ENCODE data around the gene ZNF860. TPM values are rescaled to one million over a fixed set of nuclear protein-coding genes. Genes with fewer than 3 reads are reported as not detected.
A peak's percentile ranks its signal among the peaks of the same experiment; 100 is the strongest.
"Not testable (repeated sequence)": the region's sequence is repeated elsewhere in the genome, so short reads cannot be mapped to it uniquely, and the experiment has no call there.

Gene ZNF860
- total RNA-seq, 1 donor from 2014 or later, result 2.9 TPM

DNA sequence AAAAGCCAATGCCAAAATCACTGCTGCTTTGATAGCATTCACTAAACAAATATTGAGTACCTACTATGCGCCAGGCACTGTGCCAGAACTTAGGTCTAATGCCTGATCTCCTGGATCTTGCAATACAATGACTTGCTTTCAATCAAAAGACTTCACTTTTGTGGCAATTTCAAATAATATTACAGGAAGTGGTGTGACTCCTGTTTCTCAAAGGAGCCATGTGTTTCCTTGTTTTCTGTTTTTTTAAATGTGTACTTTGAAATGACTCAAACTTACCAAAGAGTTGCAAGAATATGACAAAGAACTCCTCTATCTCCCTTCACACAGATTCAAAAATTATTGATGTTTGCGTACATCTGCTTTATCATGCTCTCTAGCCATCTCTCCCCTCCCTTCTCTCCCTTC is 18.7 kb upstream of the ZNF860 start:
- peak; percentile 14 for ATAC-seq

DNA sequence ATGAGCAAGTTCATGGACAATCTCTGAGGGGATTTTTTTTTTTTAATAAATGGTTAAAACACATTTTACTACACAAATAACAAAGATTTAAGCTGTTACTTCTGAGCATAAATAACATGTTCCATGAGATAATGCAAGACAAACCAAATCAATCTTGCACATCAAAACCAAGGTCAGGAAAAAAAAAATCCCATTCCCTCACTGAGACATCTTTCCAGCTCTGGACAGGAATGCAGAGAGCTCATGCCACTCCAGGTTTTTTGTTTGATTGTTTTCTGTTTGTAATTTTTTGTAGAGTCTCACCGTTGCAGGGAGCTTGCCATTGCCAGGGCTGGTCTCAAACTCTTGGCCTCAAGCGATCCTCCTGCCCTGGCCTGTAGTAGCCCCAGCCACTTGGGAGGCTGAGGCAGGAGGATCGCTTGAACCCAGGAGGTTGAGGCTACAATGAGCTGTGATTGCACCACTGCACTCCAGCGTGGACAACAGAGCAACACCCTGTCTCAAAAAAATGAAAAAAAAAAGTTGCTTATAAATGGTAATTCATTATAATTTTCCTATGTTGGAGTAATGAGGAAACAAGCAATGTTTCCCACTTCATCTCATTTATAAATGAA is 14.5 kb upstream of the ZNF860 start:
- no peak for ATAC-seq

DNA sequence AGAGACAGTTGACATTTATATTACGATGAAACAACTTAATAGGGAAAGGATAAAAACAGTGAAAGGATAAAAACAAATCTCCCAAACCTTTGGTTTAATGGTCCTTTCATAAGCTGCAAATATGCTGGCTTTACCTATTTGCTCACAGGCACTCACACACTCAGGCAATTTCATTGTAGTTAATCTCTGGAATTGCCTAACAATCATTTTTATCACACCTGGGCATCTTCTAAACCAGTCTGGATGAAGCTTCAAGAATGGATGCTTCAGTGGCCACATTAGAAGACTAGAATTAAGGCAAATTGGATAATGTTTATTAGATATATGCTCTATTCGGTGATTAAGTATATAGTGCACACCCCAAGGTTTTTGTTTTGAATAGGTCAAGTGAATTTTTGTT is 14.0 kb upstream of the ZNF860 start:
- ATAC-seq, result no peak

DNA sequence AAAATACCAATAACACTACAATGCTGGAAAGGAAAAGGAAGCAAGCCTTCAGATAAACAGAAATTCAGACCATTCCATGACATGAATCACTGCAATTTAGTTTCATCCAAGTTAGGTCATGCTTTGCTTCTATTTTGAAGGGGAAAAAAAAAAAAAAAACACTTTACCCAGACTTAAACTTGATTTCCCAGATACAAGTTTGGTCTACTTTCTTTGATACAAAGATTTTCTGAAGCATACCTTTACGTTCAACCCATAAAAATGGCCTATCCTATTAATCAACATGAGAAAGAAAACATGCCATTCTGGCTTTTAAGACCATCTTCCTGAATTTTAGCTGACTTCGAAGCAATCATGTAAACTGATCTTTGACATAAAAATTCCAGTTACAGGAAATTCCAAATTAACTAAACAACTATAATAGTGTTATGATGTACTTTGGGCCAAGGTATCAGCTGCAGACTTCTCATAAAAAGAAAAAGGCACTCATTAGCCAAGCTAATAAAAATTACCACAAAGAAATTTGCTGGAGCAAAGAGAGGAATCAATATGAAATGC is 13.1 kb upstream of the ZNF860 start:
- no peak for ATAC-seq

DNA sequence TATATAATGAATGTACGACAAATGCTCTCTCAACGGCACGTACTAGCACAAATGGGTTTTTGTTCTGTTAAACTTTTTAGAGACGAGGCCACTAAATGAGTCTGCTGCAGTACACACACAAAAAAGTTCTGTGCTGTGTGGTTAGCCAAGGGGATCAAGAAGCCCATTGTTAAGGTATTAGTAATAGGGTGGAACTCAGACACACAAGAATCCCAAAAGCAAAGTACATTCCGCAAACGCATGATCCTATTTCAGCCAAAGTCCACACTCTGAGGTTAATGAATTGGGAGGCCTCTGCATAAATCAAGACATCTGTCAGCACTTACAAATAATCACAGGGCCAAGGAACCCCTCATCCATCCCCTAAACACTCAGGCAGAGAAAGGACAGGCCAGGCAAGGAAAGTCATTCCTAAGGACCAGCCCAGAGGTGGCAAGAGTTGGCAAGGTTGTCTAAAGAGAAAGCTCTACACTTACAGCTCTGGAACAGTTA is 12.6 kb upstream of the ZNF860 start:
- peak; percentile 96 for ATAC-seq

DNA sequence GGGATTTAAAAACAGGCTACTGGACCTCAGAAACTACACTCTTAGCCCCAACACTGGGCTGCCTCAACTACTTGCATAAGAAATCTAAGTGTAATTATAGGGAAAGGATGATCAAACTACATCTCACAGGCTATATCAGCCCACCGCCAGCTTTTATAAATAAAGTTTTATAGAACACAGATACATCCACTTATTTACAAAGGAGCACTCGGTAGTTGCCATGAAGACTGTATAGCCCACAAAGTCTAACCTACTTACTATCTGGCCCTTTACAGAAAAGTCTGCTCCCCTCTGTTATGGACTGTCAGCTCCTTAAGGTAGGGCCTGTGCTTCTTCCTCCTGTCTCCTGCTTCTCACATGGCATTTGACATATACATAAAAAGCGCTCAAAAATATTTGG is 9.9 kb upstream of the ZNF860 start:
- ATAC-seq, result no peak

DNA sequence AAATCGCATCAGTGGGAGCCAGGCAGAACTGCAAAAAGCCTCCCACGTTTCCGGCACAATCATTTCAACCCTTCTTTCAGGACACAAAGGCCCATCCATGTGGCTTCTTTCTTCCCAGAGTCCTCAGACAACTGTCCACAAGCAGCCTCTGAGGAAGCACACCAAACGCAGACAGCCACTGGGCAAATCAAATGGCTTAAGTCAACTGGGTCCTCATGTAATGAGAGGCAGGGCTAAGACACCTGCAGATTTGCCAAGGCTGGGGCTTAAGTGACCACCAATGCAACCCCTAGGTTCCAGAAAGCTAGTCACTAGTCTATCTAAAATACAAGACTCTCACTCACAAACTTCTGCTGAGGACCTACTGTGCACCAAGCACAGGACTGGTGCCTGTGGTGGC is 8.5 kb upstream of the ZNF860 start:
- no peak for ATAC-seq

DNA sequence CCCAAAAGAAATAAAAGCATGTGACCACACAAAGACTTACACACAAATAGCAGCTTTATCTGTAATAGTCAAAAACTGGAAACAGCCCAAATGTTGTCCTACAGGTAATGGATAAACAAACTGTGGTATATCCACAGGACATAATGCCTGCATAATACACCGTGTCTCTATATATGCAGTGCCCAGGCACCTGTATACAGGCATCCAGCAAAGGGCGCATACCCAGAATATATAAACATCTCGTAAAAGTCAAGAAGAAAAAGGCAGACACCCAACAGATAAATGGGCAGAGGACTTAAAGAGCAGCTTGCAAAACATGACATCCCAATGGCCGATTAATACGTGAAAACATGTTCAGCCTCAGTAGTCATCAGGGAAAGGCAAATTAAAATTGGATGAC is 7.7 kb upstream of the ZNF860 start:
- ATAC-seq, result no peak

DNA sequence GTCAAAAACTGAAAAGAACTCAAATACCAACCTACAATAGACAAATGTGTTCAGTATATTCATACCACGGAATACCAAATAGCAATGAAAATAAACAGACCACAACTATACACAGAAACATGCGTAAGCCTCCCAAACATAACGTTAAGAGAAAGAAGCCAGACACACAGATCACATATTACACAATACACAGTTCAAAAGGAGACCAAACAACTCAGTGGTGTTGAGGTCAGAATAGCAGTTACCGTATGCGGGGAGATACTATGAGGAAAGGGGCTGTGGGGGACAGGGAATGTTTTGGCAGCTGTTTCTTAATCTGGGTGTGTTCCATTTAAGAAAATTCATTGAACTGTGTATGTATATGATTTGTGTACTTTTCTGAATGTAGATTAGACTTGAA is 7.1 kb upstream of the ZNF860 start:
- ATAC-seq, result no peak

DNA sequence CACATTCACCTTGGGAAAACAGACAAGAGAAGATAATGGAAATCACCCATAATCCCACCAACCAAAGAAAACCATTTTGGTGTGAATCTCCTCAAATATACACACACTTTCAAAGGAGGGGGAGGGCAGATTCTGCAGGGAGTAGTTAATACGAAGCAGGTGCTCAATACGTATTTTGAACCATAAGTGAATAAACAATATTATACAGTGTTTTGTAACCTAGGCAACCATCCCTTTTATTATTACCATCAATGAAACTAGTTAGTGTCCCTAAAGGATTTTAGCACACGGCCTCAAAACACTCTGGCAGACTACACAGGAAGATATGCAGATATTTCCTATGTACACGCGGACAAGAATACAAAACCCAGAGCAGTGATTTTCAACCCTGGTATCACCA is 6.6 kb upstream of the ZNF860 start:
- ATAC-seq, result no peak

DNA sequence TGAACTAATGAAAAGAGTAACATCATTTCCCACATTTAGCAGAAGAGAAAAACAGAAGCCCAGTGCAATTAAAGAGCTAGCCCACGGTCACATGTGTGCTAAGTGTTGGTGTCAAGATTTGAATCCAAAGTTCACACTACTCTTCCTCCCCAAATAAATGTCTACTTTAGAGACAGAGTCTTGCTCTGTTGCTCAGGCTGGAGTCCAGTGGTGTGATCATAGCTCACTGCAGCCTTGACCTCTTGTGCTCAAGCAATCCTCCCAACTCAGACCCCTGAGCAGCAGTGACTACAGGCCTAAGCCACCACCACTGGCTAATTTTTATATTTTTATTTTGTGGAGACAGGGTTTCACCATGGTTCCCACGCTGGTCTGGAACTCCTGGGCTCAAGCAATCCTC is 5.2 kb upstream of the ZNF860 start:
- ATAC-seq, result no peak

DNA sequence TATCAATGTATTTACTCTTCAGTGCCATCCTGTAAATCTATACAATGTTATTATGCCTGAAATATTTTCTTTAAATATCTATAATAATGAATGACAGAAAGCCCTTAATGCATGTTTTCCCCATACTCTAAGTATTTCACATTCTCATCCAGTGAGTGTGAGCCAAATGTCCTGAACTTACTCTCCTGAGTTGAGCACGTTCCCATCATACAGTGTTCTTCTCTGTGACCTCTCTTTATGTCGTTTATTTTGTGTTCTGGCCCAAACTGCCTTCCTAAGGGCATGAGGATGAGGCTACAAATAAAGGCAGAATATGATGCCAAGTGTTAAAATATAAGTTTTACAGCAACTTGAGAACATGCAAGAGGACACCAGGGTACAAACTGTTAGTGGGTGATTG is 3.8 kb upstream of the ZNF860 start:
- no peak for ATAC-seq

DNA sequence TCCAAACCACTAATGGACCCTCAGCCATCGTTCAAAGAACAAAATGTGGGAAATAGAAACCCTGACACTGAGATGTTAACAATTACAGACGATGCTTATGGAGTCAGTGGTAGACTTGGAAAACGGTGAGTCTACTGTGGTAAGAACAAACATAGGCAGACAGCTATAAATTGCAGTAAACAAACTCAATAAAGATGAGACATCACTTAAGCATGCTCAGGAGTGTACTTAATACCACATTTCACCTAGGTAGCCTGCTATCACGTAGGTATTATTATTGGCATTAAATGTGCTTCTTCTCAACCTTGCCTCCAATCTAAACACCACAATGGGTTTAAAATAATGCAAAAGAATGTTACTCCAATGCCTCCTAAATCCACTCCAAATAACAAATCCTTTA is 3.0 kb upstream of the ZNF860 start:
- ATAC-seq, result no peak

DNA sequence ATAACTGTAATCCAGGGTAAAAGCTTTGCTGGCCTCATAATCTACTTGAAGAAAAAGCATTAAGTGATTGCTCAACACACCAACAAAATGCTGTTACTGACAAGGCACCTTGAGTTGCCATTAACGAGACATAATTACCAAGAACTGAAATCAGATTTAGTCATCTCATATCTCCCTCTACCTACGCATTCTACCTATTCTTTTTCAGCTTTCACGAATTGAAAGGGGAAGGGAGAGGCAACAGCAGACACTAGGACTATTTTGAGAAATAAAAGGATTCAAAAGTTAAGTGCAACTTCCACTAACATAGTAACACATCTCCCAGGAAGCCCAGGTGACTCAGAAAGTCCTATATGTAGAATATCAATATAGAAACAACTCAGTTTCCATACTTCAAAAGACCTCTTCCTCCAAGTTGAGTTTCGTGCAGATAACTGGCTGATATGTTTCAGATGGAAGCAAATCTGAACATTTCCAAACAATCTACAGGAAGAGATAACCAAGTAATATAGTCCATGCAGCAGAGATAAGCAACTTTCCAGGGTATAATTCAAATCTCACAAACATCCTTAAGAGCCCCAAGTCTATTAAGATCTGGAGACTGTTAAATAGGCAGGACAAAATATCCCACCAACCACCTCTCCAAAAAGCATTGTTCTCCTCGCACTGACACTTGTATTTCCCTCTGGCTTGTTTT is 2.4 kb upstream of the ZNF860 start:
- ATAC-seq, result no peak

DNA sequence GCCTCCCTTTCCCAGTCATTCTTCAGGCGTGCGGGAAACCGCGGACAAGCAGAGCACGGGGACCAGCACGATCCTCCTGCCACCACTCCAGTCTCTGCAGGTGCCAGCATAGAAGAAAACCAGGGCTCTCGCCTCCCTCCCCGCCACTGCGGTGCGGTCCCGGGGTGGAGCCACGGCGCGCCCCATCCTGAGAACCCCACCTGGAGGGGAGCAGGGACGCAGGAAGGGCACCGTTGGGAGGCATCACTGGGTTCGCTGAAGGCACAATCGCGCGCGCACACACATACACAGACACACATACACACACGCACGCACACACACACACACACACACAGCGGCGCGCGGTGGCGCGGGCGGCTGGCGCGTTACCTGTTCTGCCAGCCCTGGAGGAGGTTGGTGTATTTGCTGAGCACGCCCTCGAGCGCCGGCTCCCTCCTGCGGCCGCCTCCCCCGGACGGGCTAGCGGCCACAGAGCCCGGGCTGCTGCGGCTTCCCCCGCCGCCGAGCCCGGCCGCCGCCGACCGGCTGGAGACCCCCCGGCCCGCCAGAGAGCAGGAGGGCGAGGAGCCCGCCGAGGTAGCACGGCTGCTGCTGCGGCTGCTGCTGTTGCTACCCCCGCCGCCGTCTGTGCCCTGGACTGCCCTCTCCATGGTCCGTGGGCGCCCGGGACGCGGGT is 882 bp upstream of the ZNF860 start:
- ATAC-seq, result peak; percentile 77

DNA sequence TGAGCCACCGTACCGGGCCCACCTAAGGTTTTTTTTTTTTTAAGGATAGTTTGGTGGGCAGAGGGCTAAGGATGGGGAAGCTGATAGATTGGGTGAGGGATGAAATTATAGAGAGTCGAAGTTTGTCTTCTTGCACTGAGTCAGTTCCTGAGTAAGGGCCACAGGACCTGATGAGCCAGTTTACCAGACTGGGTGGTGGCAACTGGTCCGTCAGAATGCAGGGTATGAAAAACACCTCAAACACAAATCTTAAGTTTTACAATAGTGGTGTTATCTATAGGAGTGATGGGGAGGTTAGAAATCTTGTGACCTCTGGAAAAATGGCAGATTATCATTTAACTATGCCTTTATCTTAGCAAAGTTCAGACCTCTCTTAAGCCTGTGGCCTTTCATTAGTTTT is 2.8 kb downstream of the ZNF860 start:
- no peak for ATAC-seq

DNA sequence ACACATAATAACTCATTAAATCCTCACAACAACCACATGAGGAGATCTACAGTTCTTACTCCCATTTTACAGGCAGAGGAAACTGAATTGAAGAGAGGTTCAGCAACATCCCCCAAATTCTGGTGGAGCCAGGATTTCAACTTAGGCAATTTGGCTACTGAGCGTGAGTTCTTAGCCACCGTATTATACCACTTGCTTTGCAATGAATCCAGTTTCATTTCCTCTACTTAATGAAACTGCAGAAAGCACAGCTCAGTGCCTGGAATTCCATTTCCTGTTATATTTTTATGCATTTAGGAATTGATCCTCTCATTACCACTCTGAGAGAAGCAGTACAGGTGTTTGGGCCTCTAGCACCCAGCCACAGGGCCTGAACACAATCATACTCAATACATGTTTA is 4.3 kb downstream of the ZNF860 start:
- no peak for ATAC-seq

DNA sequence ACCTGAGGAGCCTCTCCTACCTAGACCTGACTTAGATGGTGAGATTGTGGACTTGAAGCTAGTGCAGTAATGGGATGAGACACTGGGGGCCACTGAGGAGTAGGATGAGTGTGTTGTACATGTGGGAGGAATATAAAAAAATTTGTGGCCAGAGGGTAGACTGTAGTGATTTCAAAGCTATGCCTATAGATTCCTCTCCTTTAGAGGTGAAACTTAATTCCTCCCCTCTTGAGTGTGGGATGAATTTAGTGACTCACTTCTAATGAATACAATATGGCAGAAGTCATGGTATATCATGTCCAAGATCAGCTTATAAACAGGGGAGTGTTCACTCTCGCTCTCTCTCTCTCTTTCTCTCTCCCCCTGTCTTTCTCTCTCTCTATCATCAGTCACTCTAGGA is 6.7 kb downstream of the ZNF860 start:
- ATAC-seq, result no peak

DNA sequence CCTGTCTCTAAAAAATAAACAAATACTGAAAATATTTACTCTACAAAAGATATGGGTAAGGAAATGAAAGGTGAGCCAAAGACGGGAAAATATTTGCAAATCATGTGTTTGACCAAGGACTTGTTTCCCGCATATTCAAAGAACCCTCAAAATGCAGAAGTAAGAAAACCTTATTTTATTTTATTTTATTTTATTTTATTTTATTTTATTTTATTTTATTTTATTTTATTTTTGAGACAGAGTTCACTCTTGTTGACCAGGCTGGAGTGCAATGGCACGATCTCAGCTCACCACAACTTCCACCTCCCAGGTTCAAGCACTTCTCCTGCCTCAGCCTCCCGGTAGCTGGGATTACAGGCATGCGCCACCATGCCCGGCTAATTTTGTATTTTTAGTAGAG is 11.4 kb downstream of the ZNF860 start:
- not testable (repeated sequence) for ATAC-seq

DNA sequence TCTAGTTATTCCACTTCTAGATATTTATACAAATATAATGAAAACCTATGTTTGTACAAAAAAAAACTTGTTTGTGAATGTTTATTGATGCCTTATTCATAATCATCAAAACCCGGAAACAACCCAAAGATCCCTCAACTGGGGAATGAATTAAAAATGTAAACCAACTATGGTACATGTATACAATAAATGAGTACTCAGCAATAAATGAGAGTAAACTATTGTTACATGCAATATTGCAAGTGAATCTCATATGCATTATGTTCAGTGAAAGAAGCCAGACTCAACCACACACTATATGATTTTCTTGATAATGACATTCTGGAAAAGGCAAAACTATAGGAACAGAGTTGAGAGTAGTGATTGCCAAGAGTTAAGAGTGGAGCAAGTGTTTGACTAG is 12.3 kb downstream of the ZNF860 start:
- no peak for ATAC-seq

DNA sequence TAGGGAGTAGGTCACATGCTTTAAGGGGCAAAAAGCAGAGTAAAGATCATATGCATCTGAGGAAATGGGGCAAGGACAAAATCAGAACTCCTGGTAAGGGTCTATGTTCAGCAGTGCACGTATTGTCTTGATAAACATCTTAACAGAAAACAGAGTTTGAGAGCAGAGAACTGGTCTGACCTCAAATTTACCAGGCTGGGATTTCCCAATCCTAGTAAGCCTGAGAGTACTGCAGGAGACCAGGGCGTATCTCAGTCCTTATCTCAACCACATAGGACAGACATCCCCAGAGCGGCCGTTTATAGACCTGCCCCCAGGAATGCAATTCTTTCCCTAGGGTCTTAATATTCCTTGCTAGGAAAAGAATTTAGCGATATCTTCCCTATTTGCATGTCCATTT is 13.5 kb downstream of the ZNF860 start:
- ATAC-seq, result not testable (repeated sequence)

DNA sequence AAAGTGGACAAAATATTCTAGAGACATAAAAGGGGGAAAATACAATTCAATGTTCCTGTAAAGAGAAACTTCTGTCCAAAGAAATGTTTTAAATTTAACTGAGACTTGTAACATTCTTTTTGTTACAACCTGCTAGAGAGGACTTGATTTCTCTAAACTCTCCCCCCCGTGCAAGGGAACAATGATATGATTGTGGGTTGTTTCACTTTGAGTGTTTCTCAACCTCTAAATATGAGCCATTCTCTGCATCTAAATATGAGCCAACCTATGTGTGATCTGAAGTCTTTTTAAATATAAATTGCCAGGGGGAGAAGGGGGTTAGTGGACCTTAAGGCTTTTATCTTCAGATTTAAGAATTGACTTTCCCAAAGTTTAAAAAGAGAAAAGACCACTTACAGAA is 14.6 kb downstream of the ZNF860 start:
- no peak for ATAC-seq

DNA sequence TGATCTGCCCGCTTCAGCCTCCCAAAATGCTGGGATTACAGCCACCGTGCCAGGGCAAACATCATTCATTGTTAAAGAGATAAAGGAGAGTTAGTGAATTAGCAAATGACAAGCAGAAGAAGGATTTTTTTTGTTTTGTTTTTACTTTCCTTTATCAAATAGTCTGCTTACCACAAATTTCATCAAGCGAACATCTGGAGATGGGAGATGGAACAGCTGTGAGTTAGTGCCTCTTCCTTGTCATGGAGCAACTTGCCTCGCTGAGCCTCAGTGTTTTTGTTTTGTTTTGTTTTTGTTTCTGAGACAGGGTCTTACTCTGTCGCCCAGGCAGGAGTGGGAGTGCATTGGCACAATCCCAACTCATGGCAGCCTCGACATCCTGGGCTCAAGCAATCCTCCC is 15.9 kb downstream of the ZNF860 start:
- no peak for ATAC-seq

Data from esophagus mucosa (tissue), 1 donor.